PC-9 (cell line): ENCODE results near the gene TAGAP. TPM values are rescaled to one million over a fixed set of nuclear protein-coding genes. Genes with fewer than 3 reads are reported as not detected.

Experiments used
- BruUV-seq: library from RNA; stranded (reverse); fragments of 400-500 nt; replicated peaks from 2 replicates; lab custom pipeline; 2021; lab: Mats Ljungman, UMichigan
- CTCF ChIA-PET: fragments of 300-600 bp; sonication (Branson Sonifier 250); formaldehyde crosslinking; loops from one replicate; lab custom pipeline; 2022; ENCODE audit warnings: antibody characterized with exemption; lab: Charles Lee
- POLR2A ChIA-PET: fragments of 300-600 bp; sonication (Branson Sonifier 250); formaldehyde crosslinking; loops from one replicate; lab custom pipeline; 2022; ENCODE audit warnings: antibody characterized with exemption; ENCODE audit not compliant: unreplicated experiment; lab: Charles Lee
- DNase-seq, 2 experiments: peaks; one replicate each; pipeline versions ENCODE4 v3.0.0 to v3.0.0-alpha.2; 2015 to 2022; ENCODE audit warnings: mixed read lengths in 1 of 2
- H2AFZ ChIP-seq: fragments of 200-600 bp; sonication (generic); 2 replicates; pipeline ENCODE4 v1.8.1; 2017; ENCODE audit warnings: antibody characterized with exemption
- H3F3A ChIP-seq: fragments of 200-600 bp; sonication (generic); 2 replicates; pipeline ENCODE4 v1.8.1; 2017; ENCODE audit warnings: antibody characterized with exemption, mild to moderate bottlenecking, low read depth; ENCODE audit not compliant: insufficient read depth
- H3K27ac ChIP-seq: fragments of 200-600 bp; sonication (generic); 2 replicates; pipeline ENCODE4 v1.6.1; 2016; ENCODE audit warnings: mixed run types
- H3K27me3 ChIP-seq: fragments of 200-600 bp; sonication (generic); 2 replicates; pipeline ENCODE4 v1.6.1; 2016; ENCODE audit warnings: low read depth, mixed run types; ENCODE audit not compliant: insufficient read depth
- H3K36me3 ChIP-seq: fragments of 200-600 bp; sonication (generic); 2 replicates; pipeline ENCODE4 v1.6.1; 2016; ENCODE audit warnings: low read depth, mixed run types
- H3K4me1 ChIP-seq: fragments of 200-600 bp; sonication (generic); replicated peaks from 2 replicates; pipeline ENCODE4 v1.6.1; 2016; ENCODE audit warnings: mixed run types; ENCODE audit not compliant: insufficient read depth
- H3K4me2 ChIP-seq: fragments of 200-600 bp; sonication (generic); 2 replicates; pipeline ENCODE4 v1.6.1; 2017; ENCODE audit warnings: mixed run types
- H3K4me3 ChIP-seq: fragments of 200-600 bp; sonication (generic); 2 replicates; pipeline ENCODE4 v1.6.1; 2016; ENCODE audit warnings: mixed run types
- H3K79me2 ChIP-seq: fragments of 200-600 bp; sonication (generic); 2 replicates; pipeline ENCODE4 v1.6.1; 2017; ENCODE audit warnings: low read depth, mixed run types
- H3K9me2 ChIP-seq: fragments of 200-600 bp; sonication (generic); 2 replicates; pipeline ENCODE4 v1.8.1; 2017; ENCODE audit warnings: mild to moderate bottlenecking; ENCODE audit not compliant: insufficient read depth
- H3K9me3 ChIP-seq: fragments of 200-600 bp; sonication (generic); 2 replicates; pipeline ENCODE4 v1.8.1; 2016; ENCODE audit warnings: low read depth; ENCODE audit not compliant: insufficient read depth
- H4K20me1 ChIP-seq: fragments of 200-600 bp; sonication (generic); 2 replicates; pipeline ENCODE4 v1.8.1; 2017; ENCODE audit not compliant: insufficient read depth
- CTCF ChIP-seq: fragments of 200-600 bp; sonication (generic); conservative IDR thresholded peaks from 2 replicates; pipeline ENCODE4 v1.6.1; 2017; ENCODE audit warnings: mixed run types, antibody characterized with exemption, mild to moderate bottlenecking, moderate library complexity
- EZH2 ChIP-seq: fragments of 200-600 bp; sonication (generic); IDR thresholded peaks from 2 replicates; pipeline ENCODE4 v1.8.0; 2017; ENCODE audit warnings: antibody characterized with exemption, low read depth
- intact Hi-C: fragments of 100-400 bp; cut with micrococcal nuclease; formaldehyde crosslinking; loops from one replicate; pipeline ENCODE4 v1.10.0; 2022; ENCODE audit not compliant: unreplicated experiment
- total RNA-seq: library from RNA; stranded (reverse); gene quantifications from 2 replicates; pipeline ENCODE4 v1.2.3, GENCODE V29; 2021

The TAGAP gene
- total RNA-seq, 1 experiment from 2014 or later, result not detected

- BruUV-seq, result no TSS peak
- Histone ChIP-seq H3K27me3 (no peaks in the 10 kb centered on the region), H3K4me3 (no peak overlapping the region), H3K4me1 (no peaks in the 10 kb centered on the region), H4K20me1 (no peaks in the 10 kb centered on the region), H3K9me3 (no peaks in the 10 kb centered on the region), H3K27ac (no peak overlapping the region), H3K4me2 (no peak overlapping the region), H3F3A (no peaks in the 10 kb centered on the region), H3K36me3 (no peaks in the 10 kb centered on the region), H3K79me2 (no peaks in the 10 kb centered on the region), H3K9me2 (no peaks in the 10 kb centered on the region), H2AFZ (no peak overlapping the region)
- POLR2A ChIA-PET, result no interaction called here
- TF ChIP-seq CTCF (no peak), EZH2 (no peak)
- intact Hi-C loops, result no loop called here
- no peak for DNase-seq
- CTCF ChIA-PET, result no interaction called here
These were observed 46.0 kb upstream of the TAGAP start for GRCh38 chr6:159090530-159091480.

GRCh38 chr6:159089909-159090308 lies 45.1 kb upstream of the TAGAP start:
- no peak for DNase-seq
- ChIA-PET CTCF (no interaction called here), POLR2A (no interaction called here)
- TF ChIP-seq CTCF (no peak), EZH2 (no peak)
- no TSS peak for BruUV-seq
- Histone ChIP-seq H3K36me3 (no peaks in the 10 kb centered on the region), H3K4me3 (no peak overlapping the region), H4K20me1 (no peaks in the 10 kb centered on the region), H3F3A (no peaks in the 10 kb centered on the region), H3K9me3 (no peaks in the 10 kb centered on the region), H3K27ac (no peak overlapping the region), H3K4me1 (no peaks in the 10 kb centered on the region), H3K27me3 (no peaks in the 10 kb centered on the region), H2AFZ (no peak overlapping the region), H3K4me2 (no peak overlapping the region), H3K9me2 (no peaks in the 10 kb centered on the region), H3K79me2 (no peaks in the 10 kb centered on the region)
- intact Hi-C loops, result no loop called here

- Histone ChIP-seq H2AFZ (no peak overlapping the region), H3K4me2 (no peak overlapping the region), H3K9me3 (no peaks in the 10 kb centered on the region), H3K79me2 (no peaks in the 10 kb centered on the region), H3K4me1 (no peaks in the 10 kb centered on the region), H3K9me2 (no peaks in the 10 kb centered on the region), H3K36me3 (no peaks in the 10 kb centered on the region), H4K20me1 (no peaks in the 10 kb centered on the region), H3K27ac (no peak overlapping the region), H3K27me3 (no peaks in the 10 kb centered on the region), H3K4me3 (no peak overlapping the region), H3F3A (no peaks in the 10 kb centered on the region)
- POLR2A ChIA-PET, result no interaction called here
- CTCF ChIA-PET, result no interaction called here
- intact Hi-C loops, result no loop called here
- no peak for TF ChIP-seq EZH2
- TF ChIP-seq CTCF, result no peak
- DNase-seq, result no peak
- no TSS peak for BruUV-seq
These were observed 44.7 kb upstream of the TAGAP start for GRCh38 chr6:159089443-159089842.
